SKM-1 (cell line): Measurements from ENCODE around the gene PPP2R5A.
"Not testable (repeated sequence)": the region's sequence is repeated elsewhere in the genome, so short reads cannot be mapped to it uniquely, and the experiment has no call there.

Source experiments
- DNase-seq: peaks from one replicate; lab custom pipeline; 2025; ENCODE audit not compliant: unreplicated experiment; lab: John Stamatoyannopoulos, UW

Gene PPP2R5A

GRCh38 chr1:212351588-212352362, 66.6 kb downstream of the PPP2R5A start:
- no peak for DNase-seq

DNA sequence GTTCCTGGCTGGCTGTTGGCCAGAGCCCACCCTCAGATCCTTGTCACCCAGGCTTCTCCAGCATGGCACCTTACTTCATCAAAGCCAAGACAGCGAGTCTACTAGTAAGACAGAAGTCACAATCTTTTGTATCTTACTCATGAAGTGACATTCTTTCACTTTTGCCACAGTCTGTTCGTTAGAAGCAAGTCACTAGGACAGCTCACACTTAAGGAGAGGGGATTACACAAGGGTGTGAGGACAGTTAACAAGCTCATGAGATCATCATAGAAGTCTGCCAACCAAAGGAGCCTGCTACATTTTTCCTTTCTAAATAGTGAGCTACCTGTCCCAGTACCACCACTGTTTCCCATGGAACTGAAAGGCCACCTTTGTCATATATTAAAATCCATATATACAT, 68.0 kb downstream of the PPP2R5A start:
- no peak for DNase-seq

DNA sequence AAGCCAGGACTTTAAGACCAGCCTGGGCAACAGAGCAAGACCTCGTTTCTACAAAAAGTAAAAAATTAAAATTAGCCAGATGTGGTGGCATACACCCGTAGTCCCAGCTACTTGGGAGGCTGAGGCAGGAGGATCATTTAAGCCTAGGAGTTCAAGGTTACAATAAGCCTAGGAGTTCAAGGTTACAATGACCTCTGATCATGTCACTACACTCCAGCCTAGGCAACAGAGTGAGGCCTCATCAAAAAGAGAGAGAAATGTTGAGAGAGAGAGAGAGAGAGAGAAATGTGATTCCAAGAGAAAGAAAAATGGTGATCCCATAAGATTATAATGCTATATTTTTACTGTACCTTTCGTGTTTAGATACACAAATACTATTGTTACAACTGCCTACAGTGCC, 69.3 kb downstream of the PPP2R5A start:
- DNase-seq: no peak

GRCh38 chr1:212355230-212355969, 70.2 kb downstream of the PPP2R5A start:
- no peak for DNase-seq

- no peak for DNase-seq
Measured at GRCh38 chr1:212359794-212360479, 74.7 kb downstream of the PPP2R5A start.

DNA sequence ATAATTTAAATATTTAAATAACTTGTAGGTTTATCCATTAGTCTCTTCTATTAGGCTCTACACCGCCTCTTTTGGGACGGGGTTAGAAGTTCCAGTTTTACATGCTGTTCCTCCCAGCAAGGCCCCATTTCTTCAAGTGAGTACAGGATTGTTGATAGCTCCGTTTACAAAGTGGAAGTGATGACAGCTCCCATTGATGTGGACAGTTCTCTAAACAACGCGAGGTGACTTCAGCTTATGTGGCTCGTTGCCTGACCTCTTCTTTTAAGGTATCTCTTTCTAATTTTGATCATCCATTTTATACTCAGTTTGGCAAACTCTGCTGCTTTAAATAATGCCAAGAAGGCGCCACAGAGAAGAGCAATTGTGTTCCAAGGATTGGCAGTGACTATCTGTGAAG, 79.8 kb downstream of the PPP2R5A start:
- DNase-seq: no peak

- no peak for DNase-seq
Measured at GRCh38 chr1:212366901-212367300, 81.7 kb downstream of the PPP2R5A start.

DNA sequence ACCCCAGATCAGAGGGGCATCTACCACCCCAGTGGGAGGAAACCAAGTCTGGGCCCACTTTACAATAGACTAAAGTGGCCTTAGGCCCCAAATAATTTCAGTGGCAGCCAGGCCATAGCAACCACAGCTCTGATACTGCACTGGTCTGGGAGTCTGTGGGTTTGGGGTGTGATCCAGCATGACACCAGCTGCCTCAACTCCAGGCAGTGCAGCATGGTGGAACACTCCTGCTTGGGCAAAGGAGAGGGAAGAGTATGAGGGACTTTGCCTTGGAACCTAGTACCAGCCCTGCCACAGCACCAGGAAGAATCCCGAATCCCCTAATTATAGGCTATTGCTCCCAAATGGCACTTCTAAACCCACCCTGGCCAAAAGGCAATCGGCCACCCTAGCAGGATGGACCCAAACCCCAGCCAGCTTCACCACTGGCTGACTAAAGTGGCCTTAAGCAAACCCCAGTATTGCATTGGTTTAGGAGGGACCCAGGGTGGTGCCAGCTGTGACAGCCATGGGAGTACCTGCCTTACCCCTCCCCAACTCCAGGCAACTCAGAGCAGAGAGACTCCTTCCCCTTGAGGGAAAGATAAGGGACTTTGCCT, 82.4 kb downstream of the PPP2R5A start:
- no peak for DNase-seq

DNA sequence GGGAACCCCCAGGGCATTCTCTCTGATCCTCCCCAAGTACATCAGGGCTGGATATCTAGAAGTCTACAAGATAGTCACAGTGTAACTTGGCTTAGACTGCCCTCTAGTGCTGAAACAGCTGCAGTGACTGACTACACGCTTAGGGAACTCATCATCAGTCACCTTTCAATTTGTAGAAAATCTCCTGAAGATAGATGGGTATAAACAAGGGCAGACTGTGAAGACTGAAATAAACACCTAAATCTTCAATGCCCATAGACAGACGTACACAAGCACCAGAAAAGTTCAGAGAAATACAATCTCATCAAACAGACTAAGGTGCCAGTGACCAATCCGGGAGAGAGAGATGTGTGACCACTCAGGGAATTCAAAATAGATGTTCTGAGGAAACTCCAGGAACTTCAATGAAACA, 82.9 kb downstream of the PPP2R5A start:
- peak; percentile 66 for DNase-seq

DNA sequence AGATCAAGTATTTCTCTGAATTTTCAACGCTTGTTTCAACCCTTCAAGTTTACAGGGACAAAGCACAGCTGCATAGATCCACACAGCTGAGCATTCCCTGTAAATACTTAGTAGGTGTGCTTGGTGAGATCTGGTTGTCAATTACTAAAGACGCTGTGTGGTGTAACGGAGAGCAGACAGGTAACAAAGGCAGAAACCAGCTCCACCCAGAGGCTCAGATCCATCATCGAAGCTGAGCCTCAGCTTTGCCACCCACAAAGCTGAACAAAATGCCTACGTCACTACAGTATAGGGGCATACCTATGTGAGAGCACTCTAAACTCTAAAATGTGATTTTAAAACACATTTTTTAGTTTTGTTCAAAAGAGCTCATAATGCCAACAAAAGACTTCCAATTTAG, 90.8 kb downstream of the PPP2R5A start:
- no peak for DNase-seq

DNA sequence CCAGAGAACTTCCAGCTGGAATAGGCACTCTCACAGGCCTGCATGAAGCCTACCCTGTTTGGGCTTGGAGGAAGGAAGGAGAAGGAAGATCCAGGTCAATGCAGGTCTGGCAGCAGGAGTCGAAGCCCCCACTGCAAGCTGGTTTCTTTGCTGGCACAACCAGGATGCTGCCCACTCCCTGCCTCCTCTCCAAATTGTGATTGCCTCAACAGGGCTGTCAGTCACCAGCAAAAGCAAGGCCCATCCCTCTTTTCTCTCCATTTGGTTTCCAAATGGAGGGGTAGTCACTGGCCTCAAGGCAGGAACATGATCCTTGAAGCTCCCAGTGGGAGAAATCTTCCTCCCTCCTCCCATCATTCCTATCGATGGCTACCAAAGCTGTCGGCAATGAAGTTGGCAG, 92.4 kb downstream of the PPP2R5A start:
- no peak for DNase-seq

DNA sequence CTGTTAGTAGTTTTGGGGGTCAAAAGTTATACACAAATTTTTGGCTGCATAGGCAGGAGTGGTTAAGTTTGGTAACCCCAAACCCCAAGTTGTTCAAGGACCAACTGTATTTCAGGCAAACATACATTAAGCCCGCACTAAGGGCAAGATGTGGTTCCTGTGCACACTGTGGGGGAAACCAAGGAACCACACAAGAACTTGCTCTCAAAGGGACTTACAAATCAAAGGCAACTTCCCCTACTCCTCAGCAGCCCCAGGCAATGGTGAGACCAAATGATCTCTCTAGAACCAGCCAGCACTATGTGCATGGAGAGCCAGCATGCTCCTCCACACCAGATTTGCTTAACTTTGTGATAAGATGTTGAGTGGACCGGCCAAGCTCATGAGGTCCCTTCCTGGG, 94.2 kb downstream of the PPP2R5A start:
- DNase-seq: no peak

DNA sequence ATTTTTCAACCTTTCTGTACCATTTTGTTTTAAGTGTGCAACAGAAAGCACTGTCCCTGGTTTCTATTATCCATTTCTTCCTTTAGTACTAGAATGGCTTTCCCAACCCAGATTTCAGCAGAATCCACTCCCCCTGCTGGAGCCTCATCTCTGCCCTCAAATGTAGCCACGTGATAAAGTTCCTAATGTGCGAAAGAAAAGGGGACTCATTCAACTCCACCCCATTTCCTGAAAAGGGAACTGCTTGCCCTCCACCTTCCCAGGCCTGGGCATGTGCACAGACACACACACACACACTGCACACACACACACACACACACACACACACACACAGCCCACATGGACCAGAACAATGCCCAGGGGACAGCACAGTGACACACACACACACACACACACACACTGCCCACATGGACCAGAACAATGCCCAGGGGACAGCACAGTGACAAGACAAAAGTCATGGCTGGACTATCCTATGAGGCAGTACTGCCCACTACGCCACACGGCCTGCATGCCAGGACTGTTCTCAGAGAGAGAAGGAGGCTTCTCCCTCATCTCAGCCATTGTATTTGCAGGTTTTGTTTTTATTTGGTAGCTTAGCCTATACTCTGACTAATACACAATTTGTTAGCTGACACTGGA, 96.3 kb downstream of the PPP2R5A start:
- DNase-seq: no peak

DNA sequence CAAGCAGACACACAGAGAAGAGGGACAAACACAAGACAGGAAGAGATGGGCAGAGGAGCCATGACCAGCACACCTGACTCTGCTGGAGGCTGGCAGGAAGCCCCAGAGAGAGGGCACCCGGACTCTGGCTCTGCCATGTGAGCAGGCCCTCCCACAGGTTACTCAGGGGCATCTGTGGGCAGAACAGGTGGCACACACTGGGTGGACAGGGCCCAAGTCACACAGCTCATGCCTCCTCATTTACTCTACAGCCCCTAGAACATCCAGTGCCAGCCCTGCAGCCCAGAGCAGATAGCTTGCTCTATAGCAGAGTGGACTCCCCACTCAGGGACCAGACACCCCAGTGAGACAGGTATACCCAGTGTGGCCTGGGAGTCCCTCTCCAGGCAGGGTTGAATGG, 100.8 kb downstream of the PPP2R5A start:
- no peak for DNase-seq

- no peak for DNase-seq
Measured at GRCh38 chr1:212388985-212389716, 103.9 kb downstream of the PPP2R5A start.

DNA sequence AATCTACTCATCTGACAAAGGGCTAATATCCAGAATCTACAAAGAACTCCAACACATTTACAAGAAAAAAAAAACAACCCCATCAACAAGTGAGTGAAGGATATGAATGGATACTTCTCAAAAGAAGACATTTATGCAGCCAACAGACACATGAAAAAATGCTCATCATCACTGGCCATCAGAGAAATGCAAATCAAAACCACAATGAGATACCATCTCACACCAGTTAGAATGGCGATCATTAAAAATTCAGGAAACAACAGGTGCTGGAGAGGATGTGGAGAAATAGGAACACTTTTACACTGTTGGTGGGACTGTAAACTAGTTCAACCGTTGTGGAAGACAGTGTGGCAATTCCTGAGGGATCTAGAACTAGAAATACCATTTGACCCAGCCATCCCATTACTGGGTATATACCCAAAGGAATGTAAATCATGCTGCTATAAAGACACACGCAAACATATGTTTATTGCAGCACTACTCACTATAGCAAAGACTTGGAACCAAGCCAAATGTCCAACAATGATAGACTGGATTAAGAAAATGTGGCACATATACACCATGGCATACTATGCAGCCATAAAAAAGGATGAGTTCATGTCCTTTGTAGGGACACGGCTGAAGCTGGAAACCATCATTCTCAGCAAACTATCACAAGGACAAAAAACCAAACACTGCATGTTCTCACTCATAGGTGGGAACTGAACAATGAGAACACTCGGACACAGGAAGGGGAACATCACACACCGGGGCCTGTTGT, 110.6 kb downstream of the PPP2R5A start:
- DNase-seq: not testable (repeated sequence)

DNA sequence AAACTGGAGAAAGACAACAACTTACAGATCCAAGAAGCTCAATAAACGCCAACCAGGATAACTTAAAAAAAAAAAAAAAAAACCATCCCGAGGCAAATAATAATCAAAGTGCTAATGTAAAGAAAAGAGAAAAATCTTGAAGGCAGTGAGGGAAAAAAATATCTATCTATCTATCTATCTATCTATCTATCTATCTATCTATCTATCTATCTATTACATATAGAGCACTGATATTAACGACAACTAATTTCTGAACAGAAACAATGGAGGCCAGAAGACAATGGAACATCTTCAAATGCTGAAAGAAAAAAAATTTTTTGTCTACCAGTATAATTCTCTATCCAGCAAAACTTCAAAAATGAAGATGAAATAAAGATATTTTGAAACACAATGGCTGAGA, 111.4 kb downstream of the PPP2R5A start:
- no peak for DNase-seq

GRCh38 chr1:212397171-212397570, 112.0 kb downstream of the PPP2R5A start:
- no peak for DNase-seq

DNA sequence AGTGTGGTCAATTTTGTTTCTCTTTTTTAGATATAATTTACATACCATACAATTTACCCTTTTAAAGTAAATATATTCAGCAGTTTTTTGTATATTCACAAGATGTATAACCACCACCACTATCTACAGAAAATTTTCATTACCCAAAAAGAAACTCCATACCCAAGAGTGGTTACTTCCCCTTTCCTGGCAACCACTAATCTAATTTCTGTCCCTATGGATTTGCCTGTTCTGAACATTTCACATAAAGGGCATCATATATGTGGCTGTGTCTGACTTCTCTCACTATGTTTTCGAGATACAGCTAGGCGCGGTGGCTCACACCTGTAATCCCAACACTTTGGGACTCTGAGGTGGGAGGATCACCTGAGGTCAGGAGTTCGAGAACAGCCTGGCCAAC, 115.8 kb downstream of the PPP2R5A start:
- no peak for DNase-seq
